ENCODE data around the gene TIMP2.

GRCh38 chr17:78854508-78854907, 70.7 kb downstream of the TIMP2 start:
- no peak for TF ChIP-seq ZNF274 (IDR thresholded peaks at IDR 0.05; ENCODE audit: low read depth, low read length)
- no peak for TF ChIP-seq YY1 (IDR thresholded peaks at IDR 0.05; ENCODE audit: insufficient read depth, insufficient read length)
- TF ChIP-seq SUZ12 (IDR thresholded peaks at IDR 0.05; ENCODE audit: extremely low read depth, insufficient read depth, insufficient read length) = no peak

All from NT2/D1 (cell line).